IPS-20b (cell line): ENCODE measurements around the gene SLC16A3.

Experiments
- H3K27ac ChIP-seq: one replicate; pipeline ENCODE4 v1.5.1; 2013; ENCODE audit warnings: low read length
- H3K27me3 ChIP-seq: 2 replicates; pipeline ENCODE4 v1.6.1; 2013; ENCODE audit warnings: mild to moderate bottlenecking, low read length, inconsistent platforms; ENCODE audit not compliant: insufficient read depth
- H3K36me3 ChIP-seq: 2 replicates; pipeline ENCODE4 v1.6.1; 2013; ENCODE audit warnings: low read depth, mild to moderate bottlenecking, inconsistent platforms, low read length, moderate library complexity; ENCODE audit not compliant: insufficient read depth
- H3K4me1 ChIP-seq: 2 replicates; pipeline ENCODE4 v1.6.1; 2013; ENCODE audit warnings: mild to moderate bottlenecking, control low read depth, inconsistent platforms, low read length, moderate library complexity; ENCODE audit not compliant: insufficient read depth
- H3K4me3 ChIP-seq: 2 replicates; pipeline ENCODE4 v1.5.1; 2013; ENCODE audit warnings: mild to moderate bottlenecking, low read length, inconsistent platforms
- H3K9ac ChIP-seq: 2 replicates; pipeline ENCODE4 v1.6.1; 2013; ENCODE audit warnings: low read depth, mild to moderate bottlenecking, inconsistent platforms, low read length, moderate library complexity
- H3K9me3 ChIP-seq: 2 replicates; pipeline ENCODE4 v1.6.1; 2013; ENCODE audit warnings: mild to moderate bottlenecking, low read depth, low read length, inconsistent platforms; ENCODE audit not compliant: insufficient read depth

Gene SLC16A3

DNA sequence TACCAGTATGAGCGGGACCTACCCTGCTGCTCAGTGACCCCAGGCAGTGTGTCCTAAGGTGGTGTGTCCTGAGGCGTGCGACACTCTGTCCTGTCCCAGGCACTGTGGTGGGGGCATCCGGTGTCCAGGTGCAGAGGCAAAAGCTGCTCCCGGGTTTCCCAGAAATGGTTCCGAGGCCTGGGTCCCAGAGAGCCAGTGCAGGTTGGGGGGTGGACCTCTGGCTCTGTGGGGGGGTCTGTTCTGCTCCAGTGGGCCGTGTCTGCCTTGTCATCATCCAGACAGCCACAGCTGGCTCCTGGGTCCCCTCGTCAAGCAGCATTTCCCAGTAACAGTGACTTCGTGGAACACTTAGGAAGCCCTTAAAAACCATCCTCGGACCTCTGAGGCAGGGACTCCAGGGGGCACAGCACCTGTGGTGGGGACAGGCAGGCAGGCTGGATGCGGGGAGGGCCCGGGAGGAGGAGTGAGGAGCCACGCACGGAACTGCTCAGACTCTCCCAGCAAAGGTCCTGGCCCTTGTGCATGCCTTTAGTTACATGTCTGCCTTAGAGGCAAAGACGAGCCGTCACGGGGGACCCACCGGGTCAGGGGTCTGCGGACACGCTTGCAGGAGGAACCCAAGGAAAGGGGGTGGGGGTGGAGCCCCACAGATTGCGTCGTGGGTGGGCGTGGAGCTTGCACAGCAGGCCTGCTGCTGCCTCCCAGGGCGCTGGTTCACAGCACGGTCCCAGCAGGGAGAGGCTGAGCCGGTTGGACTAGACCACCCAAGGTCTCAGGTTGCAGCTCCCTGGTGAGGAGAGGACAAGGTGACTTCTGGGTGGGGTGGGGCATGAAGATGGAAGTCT is 5.6 kb downstream of the SLC16A3 start:
- Histone ChIP-seq H3K9ac (no peak overlapping the region), H3K27me3 (peaks cover 32% of the 10 kb centered on the region), H3K9me3 (no peaks in the 10 kb centered on the region), H3K4me1 (0 out of 2 replicates have a peak, but pooled peaks cover 3% of the 10 kb centered on the region), H3K36me3 (no peaks in the 10 kb centered on the region), H3K4me3 (no peak overlapping the region), H3K27ac (no peak overlapping the region)

DNA sequence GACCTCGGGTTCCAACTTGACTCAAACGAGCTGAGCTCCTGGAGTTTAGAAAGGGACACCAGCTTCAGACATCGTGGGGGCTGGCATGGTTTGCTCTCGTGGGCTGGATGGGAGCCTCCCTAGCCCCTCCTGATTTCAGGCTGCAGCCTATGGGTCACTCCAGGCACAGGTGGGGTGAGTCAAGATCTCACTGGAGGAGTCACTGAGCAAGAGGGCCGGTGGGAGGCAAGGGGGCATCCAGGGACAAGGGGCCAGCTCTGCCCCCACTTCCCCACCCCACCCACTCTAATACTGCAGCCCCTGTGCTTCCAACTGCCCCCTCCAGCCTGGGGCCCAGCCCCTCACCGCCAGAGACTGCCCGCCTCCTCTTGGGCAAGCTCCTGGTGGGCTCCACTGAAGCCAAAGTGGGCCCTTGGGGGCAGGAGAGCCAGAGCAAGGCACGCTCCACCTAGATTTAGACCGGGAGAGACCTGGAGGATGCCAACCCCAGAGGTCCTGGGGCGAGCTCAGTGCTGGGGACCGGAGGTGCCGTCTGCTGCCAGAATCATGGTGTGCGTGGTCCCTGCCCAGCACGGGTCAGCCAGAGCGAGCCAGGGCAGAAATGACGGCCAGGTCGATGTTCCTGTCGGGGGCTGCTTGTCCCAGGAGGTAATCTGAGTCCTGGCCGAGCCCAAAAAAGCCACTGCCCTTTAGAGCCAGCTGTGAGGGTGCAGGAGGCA is 6.4 kb downstream of the SLC16A3 start:
- Histone ChIP-seq H3K4me3 (no peak overlapping the region), H3K9me3 (no peaks in the 10 kb centered on the region), H3K9ac (no peak overlapping the region), H3K36me3 (no peaks in the 10 kb centered on the region), H3K27me3 (peaks cover 24% of the 10 kb centered on the region), H3K27ac (no peak overlapping the region), H3K4me1 (0 out of 2 replicates have a peak, but pooled peaks cover 3% of the 10 kb centered on the region)

DNA sequence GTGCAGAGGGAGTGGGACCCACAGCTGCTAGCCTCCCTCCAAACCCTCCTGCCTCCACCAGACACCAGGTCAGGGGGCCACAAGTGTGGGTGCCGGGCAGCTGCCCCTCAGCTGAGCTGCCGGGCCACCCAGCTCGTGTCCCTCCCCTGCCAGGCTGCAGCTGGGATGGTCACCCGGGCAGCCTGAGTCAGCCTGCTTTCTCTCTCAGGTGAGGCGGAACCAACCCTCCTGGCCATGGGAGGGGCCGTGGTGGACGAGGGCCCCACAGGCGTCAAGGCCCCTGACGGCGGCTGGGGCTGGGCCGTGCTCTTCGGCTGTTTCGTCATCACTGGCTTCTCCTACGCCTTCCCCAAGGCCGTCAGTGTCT is 6.9 kb downstream of the SLC16A3 start:
- Histone ChIP-seq H3K36me3 (no peaks in the 10 kb centered on the region), H3K4me3 (no peak overlapping the region), H3K27ac (no peak overlapping the region), H3K4me1 (0 out of 2 replicates have a peak, but pooled peaks cover 3% of the 10 kb centered on the region), H3K9ac (no peak overlapping the region), H3K27me3 (peaks cover 19% of the 10 kb centered on the region), H3K9me3 (no peaks in the 10 kb centered on the region)

DNA sequence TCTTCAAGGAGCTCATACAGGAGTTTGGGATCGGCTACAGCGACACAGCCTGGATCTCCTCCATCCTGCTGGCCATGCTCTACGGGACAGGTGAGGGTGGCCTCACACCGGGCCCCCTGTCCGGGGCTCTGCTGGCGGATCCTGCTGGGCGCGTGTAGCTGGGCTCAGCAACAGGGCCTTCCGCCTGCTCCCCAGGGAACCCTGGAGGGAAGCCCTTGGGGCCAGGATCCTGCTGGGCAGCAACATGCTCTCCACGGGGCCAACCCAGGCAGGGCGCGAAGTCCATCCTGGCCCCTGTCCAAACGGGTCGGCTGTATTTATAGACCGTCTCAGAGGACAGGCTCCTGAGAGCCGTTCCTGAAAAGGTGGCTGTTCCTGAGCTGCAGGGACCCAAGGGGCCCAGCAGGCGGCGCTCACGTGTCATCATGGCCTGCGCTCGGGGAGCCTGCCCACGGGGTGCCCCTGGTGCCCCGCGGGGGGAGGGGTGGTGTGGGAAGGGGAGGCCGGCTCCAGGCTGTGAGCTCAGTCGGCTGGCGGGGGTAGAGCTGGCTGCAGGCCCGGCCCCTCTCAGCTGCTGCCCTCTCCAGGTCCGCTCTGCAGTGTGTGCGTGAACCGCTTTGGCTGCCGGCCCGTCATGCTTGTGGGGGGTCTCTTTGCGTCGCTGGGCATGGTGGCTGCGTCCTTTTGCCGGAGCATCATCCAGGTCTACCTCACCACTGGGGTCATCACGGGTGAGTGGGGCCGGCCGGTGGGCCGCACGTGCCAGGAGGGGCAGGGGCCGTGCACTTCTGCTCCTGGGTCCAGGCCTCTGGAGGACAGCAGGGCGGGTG is 7.5 kb downstream of the SLC16A3 start:
- H3K36me3 ChIP-seq, result 0 out of 2 replicates have a peak, but pooled peaks cover 2% of the 10 kb centered on the region
- no peak overlapping the region for H3K9ac ChIP-seq
- no peaks in the 10 kb centered on the region for H3K9me3 ChIP-seq
- no peak overlapping the region for H3K4me3 ChIP-seq
- H3K27ac ChIP-seq, result no peak overlapping the region
- H3K27me3 ChIP-seq, result peaks cover 13% of the 10 kb centered on the region
- H3K4me1 ChIP-seq, result 0 out of 2 replicates have a peak, but pooled peaks cover 3% of the 10 kb centered on the region

DNA sequence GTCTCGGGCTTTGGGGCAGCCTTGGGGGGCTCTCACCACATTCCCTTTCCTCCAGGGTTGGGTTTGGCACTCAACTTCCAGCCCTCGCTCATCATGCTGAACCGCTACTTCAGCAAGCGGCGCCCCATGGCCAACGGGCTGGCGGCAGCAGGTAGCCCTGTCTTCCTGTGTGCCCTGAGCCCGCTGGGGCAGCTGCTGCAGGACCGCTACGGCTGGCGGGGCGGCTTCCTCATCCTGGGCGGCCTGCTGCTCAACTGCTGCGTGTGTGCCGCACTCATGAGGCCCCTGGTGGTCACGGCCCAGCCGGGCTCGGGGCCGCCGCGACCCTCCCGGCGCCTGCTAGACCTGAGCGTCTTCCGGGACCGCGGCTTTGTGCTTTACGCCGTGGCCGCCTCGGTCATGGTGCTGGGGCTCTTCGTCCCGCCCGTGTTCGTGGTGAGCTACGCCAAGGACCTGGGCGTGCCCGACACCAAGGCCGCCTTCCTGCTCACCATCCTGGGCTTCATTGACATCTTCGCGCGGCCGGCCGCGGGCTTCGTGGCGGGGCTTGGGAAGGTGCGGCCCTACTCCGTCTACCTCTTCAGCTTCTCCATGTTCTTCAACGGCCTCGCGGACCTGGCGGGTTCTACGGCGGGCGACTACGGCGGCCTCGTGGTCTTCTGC is 8.4 kb downstream of the SLC16A3 start:
- H3K4me1 ChIP-seq, result 0 out of 2 replicates have a peak, but pooled peaks cover 3% of the 10 kb centered on the region
- peaks cover 4% of the 10 kb centered on the region; the same call in 1 of the 2 replicates for H3K27me3 ChIP-seq
- no peaks in the 10 kb centered on the region for H3K9me3 ChIP-seq
- no peak overlapping the region for H3K4me3 ChIP-seq
- 0 out of 2 replicates have a peak, but pooled peaks cover 6% of the 10 kb centered on the region for H3K36me3 ChIP-seq
- no peak overlapping the region for H3K27ac ChIP-seq
- H3K9ac ChIP-seq, result no peak overlapping the region

DNA sequence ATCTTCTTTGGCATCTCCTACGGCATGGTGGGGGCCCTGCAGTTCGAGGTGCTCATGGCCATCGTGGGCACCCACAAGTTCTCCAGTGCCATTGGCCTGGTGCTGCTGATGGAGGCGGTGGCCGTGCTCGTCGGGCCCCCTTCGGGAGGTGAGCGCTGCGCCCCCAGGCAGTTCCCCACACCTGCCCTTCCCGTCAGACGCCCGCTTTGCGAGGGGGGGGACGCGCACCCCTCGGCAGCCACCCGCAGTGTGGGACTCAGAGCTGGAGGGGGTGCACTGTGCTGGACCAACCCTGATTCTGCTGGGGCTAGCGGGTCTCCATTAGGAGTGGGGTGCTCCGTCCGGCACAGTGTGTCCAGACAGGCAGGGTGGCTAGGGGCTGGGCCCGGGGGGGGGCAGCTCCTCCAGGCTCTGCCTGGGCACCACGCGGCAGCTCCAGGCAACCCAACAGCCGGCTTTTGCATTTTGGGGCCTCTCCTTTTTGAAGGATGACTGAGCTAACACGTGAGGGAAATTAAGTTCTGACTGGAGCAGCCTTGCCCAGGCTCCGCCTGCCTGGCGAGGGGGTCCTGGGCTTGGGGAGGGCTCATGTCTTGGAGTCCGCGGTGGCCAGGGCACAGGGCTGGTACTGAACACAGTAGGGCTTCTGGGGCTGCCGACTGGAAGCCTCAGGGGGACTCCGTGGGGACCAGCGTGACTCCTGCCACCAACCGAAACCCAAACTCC is 9.1 kb downstream of the SLC16A3 start:
- Histone ChIP-seq H3K27me3 (no peaks in the 10 kb centered on the region; the same call in 1 of the 2 replicates), H3K36me3 (peaks cover 13% of the 10 kb centered on the region), H3K27ac (no peak overlapping the region), H3K4me1 (0 out of 2 replicates have a peak, but pooled peaks cover 3% of the 10 kb centered on the region), H3K9me3 (no peaks in the 10 kb centered on the region), H3K9ac (no peak overlapping the region), H3K4me3 (no peak overlapping the region)

DNA sequence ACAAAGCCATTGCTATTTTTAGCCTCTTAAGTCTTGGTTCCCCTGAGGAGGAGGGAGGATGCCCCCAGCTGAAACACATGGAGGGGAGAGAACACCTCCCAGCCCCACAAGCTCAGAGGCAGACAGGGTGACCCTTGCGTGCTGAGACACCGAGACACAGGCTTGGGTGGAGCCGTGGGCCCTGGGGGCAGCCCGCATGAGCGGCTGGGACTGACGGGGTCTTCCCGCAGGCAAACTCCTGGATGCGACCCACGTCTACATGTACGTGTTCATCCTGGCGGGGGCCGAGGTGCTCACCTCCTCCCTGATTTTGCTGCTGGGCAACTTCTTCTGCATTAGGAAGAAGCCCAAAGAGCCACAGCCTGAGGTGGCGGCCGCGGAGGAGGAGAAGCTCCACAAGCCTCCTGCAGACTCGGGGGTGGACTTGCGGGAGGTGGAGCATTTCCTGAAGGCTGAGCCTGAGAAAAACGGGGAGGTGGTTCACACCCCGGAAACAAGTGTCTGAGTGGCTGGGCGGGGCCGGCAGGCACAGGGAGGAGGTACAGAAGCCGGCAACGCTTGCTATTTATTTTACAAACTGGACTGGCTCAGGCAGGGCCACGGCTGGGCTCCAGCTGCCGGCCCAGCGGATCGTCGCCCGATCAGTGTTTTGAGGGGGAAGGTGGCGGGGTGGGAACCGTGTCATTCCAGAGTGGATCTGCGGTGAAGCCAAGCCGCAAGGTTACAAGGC is 9.8 kb downstream of the SLC16A3 start:
- H3K9ac ChIP-seq, result no peak overlapping the region
- H3K36me3 ChIP-seq, result peaks cover 20% of the 10 kb centered on the region
- H3K27me3 ChIP-seq, result no peaks in the 10 kb centered on the region; the same call in 1 of the 2 replicates
- no peaks in the 10 kb centered on the region for H3K9me3 ChIP-seq
- H3K27ac ChIP-seq, result no peak overlapping the region
- 0 out of 2 replicates have a peak, but pooled peaks cover 3% of the 10 kb centered on the region for H3K4me1 ChIP-seq
- H3K4me3 ChIP-seq, result no peak overlapping the region

DNA sequence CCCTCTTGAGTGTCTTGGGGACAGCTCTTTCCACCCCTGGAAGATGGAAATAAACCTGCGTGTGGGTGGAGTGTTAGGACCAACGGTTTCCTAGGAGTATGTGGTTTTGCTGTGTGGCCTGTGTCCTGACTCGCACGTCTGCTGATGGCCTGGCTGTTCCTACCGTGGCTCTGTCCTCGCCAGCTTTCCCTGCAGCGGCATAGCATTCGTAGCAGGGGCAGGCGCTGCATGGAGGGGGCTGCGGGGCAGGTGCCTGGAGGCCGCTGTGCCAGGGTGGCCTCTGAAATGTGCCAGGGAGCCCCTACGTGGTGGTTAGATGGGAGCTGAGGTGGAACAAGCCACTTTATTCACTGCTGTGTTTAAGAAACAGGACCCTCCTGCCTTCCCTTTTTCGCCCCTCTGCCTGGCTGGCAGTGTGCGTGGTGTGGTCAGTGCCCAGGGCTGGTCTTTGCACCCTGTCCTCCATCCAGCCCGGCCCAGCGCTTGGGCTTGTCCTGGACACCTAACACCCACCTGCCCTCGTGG is 10.6 kb downstream of the SLC16A3 start:
- H3K4me3 ChIP-seq, result no peak overlapping the region
- no peak overlapping the region for H3K27ac ChIP-seq
- peaks cover 29% of the 10 kb centered on the region for H3K36me3 ChIP-seq
- H3K9me3 ChIP-seq, result no peaks in the 10 kb centered on the region
- no peak overlapping the region for H3K9ac ChIP-seq
- no peaks in the 10 kb centered on the region; the same call in 1 of the 2 replicates for H3K27me3 ChIP-seq
- H3K4me1 ChIP-seq, result 0 out of 2 replicates have a peak, but pooled peaks cover 3% of the 10 kb centered on the region

DNA sequence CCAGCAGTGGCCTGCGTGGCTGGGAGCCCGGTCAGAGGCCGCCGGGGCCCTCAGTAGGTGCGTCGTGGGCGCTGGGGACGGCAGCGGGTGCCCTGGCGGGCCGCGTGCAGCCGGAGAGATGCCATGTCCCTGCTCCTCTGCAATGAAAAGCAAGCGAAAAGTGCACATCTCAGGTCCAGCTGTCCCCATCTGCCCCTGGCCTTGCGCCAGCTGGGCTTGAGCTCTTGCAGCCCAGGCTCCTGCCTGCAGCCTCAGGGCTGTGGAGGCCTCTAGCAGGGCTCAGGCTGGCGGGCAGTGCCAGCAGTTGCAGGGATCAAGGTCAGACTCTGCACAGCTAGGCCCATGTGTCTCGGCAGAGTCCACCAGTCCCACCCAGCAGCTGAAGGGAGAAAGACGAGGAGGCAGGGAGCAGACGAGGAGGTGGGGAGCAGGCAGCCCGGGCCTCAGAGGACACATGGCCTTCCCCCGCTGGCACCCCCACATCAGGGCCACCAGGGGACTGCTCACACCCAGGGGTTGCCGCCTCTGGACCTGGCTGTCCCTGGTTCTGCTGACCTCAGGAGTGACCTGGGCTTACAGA is 11.2 kb downstream of the SLC16A3 start:
- H3K9me3 ChIP-seq, result no peaks in the 10 kb centered on the region
- no peak overlapping the region for H3K9ac ChIP-seq
- no peaks in the 10 kb centered on the region for H3K27me3 ChIP-seq
- H3K27ac ChIP-seq, result no peak overlapping the region
- H3K36me3 ChIP-seq, result peaks cover 34% of the 10 kb centered on the region
- 0 out of 2 replicates have a peak, but pooled peaks cover 3% of the 10 kb centered on the region for H3K4me1 ChIP-seq
- H3K4me3 ChIP-seq, result no peak overlapping the region
